Chondrocyte (in vitro differentiated cells): ENCODE measurements around the gene HSCB. TPM values are rescaled to one million over a fixed set of nuclear protein-coding genes. Genes with fewer than 3 reads are reported as not detected.
"Not testable (repeated sequence)": the region's sequence is repeated elsewhere in the genome, so short reads cannot be mapped to it uniquely, and the experiment has no call there.

Experiments
- DNase-seq: peaks from one replicate; pipeline ENCODE4 v3.0.0; 2021; ENCODE audit warnings: mixed read lengths, low spot score
- H3K27ac Mint-ChIP-seq: one replicate; pipeline ENCODE4 v1.8.0; 2021; ENCODE audit warnings: mild to moderate bottlenecking, moderate library complexity, mixed read lengths; ENCODE audit not compliant: unreplicated experiment
- H3K27me3 Mint-ChIP-seq: 2 replicates; pipeline ENCODE4 v1.8.0; 2021; ENCODE audit warnings: low read depth, mixed read lengths
- H3K36me3 Mint-ChIP-seq: 2 replicates; pipeline ENCODE4 v1.8.0; 2021; ENCODE audit warnings: low read depth, mixed read lengths
- H3K4me1 Mint-ChIP-seq: 2 replicates; pipeline ENCODE4 v1.8.0; 2021; ENCODE audit warnings: low read depth, mild to moderate bottlenecking, mixed read lengths
- H3K4me3 Mint-ChIP-seq: one replicate; pipeline ENCODE4 v1.8.0; 2021; ENCODE audit warnings: mild to moderate bottlenecking, moderate library complexity, mixed read lengths; ENCODE audit not compliant: unreplicated experiment
- H3K9me3 Mint-ChIP-seq: 2 replicates; pipeline ENCODE4 v1.8.0; 2021; ENCODE audit warnings: low read depth, mixed read lengths
- CTCF ChIP-seq: fragments of 200-600 bp; sonication (generic); IDR thresholded peaks from 2 replicates; pipeline ENCODE4 v1.5.0; 2021; ENCODE audit warnings: antibody characterized with exemption, mild to moderate bottlenecking, moderate library complexity
- total RNA-seq: library from RNA; stranded (reverse); gene quantifications from 3 replicates; pipeline ENCODE4 v1.2.1, GENCODE V29; 2021

Gene HSCB
- total RNA-seq, 1 donor from 2014 or later = 9.8 TPM

- Mint-ChIP-seq H3K4me3 (no peak overlapping the region), H3K27me3 (no peaks in the 10 kb centered on the region), H3K9me3 (no peaks in the 10 kb centered on the region), H3K27ac (no peak overlapping the region), H3K36me3 (no peaks in the 10 kb centered on the region), H3K4me1 (no peaks in the 10 kb centered on the region)
- DNase-seq = no peak
- no peak for TF ChIP-seq CTCF
These were observed 19.6 kb downstream of the HSCB start for GRCh38 chr22:28761449-28761755.

GRCh38 chr22:28762000-28762399 is 20.2 kb downstream of the HSCB start:
- H3K4me3 Mint-ChIP-seq, H3K27ac Mint-ChIP-seq, H3K4me1 Mint-ChIP-seq, DNase-seq, H3K27me3 Mint-ChIP-seq, H3K36me3 Mint-ChIP-seq, H3K9me3 Mint-ChIP-seq: not testable (repeated sequence)

DNA sequence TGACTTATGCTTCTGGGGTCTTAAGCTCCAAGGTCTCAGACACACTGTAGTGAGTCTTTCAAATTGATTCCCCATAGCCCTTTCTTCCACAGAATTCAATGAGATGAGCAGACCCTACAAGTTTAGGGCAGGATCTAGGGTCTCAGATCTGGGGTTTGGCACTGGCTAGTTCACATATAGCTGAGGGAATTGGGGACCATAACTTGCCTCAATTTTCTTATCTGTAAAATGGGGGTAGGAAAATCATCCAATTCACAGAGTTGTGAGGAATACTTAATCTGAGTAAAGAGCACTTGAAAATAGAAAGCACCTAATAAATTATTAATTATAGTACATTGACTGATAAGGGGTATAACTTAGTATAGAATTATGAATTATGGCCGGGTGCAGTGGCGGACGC is 24.8 kb downstream of the HSCB start:
- no peaks in the 10 kb centered on the region for H3K36me3 Mint-ChIP-seq
- no peak for TF ChIP-seq CTCF
- H3K9me3 Mint-ChIP-seq = no peaks in the 10 kb centered on the region
- no peak overlapping the region for H3K27ac Mint-ChIP-seq
- no peak overlapping the region for H3K4me3 Mint-ChIP-seq
- no peaks in the 10 kb centered on the region for H3K4me1 Mint-ChIP-seq
- H3K27me3 Mint-ChIP-seq = no peaks in the 10 kb centered on the region
- no peak for DNase-seq

DNA sequence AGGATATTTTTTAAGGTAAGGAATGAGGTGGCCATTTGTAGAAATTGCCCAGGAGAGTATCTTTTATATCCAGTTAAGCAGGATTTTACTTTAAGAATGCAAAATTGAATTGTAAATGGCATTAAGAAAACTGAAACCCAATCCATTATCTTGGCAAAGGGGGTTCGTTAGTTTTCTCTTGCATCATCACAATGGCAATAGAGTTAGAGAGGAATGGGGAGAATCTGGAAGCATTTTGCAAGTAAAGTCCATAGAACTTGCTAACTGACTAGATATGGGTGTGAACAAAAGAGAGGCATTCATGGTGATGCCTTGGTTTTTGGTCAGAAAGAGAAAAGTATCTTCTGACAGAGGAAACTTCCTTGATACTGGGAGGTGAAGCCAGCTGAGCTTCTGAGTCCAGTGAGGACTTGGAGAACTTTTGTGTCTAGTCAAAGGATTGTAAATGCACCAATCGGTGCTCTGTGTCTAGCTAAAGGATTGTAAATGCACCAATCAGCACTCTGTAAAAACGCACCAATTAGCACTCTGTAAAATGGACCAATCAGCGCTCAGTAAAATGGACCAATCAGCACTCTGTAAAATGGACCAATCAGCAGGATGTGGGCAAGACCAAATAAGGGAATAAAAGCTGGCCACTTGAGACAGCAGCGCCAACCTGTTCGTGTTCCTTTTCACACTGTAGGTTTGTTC is 27.0 kb downstream of the HSCB start:
- peaks cover 2% of the 10 kb centered on the region for H3K36me3 Mint-ChIP-seq
- no peak for TF ChIP-seq CTCF

GRCh38 chr22:28769394-28770085 is 27.7 kb downstream of the HSCB start:
- Mint-ChIP-seq H3K27ac (no peak overlapping the region), H3K4me3 (no peak overlapping the region), H3K36me3 (peaks cover 3% of the 10 kb centered on the region), H3K4me1 (peaks cover 12% of the 10 kb centered on the region), H3K27me3 (no peaks in the 10 kb centered on the region), H3K9me3 (no peaks in the 10 kb centered on the region)
- no peak for TF ChIP-seq CTCF
- no peak for DNase-seq

More for the DNA sequence above, 27.0 kb downstream of the HSCB start:
- H3K27me3 Mint-ChIP-seq = no peaks in the 10 kb centered on the region
- no peak overlapping the region for H3K4me3 Mint-ChIP-seq
- DNase-seq = no peak
- H3K9me3 Mint-ChIP-seq = no peaks in the 10 kb centered on the region
- H3K4me1 Mint-ChIP-seq = peaks cover 10% of the 10 kb centered on the region
- H3K27ac Mint-ChIP-seq = no peak overlapping the region
